Astrocyte of the cerebellum (primary cell): Measurements from ENCODE around the gene ARHGEF1.

ENCODE experiments used
- DNase-seq: peaks from one replicate; pipeline ENCODE4 v3.0.0-alpha.2; 2011; ENCODE audit warnings: low read depth
- H3K4me3 ChIP-seq: 2 replicates; pipeline ENCODE4 v1.5.1; 2011; ENCODE audit warnings: mild to moderate bottlenecking, low read depth, low read length, moderate library complexity
- CTCF ChIP-seq: IDR thresholded peaks from 2 replicates; pipeline ENCODE4 v1.5.1; 2012; ENCODE audit warnings: low read length, low read depth, moderate library complexity, mild to moderate bottlenecking; ENCODE audit errors: missing control alignments
- in situ Hi-C: cut with HindIII; loops from 2 replicates; pipeline ENCODE4 v1.10.0; 2017; ENCODE audit warnings: low sequenced_read_pairs

The ARHGEF1 gene, protein sequence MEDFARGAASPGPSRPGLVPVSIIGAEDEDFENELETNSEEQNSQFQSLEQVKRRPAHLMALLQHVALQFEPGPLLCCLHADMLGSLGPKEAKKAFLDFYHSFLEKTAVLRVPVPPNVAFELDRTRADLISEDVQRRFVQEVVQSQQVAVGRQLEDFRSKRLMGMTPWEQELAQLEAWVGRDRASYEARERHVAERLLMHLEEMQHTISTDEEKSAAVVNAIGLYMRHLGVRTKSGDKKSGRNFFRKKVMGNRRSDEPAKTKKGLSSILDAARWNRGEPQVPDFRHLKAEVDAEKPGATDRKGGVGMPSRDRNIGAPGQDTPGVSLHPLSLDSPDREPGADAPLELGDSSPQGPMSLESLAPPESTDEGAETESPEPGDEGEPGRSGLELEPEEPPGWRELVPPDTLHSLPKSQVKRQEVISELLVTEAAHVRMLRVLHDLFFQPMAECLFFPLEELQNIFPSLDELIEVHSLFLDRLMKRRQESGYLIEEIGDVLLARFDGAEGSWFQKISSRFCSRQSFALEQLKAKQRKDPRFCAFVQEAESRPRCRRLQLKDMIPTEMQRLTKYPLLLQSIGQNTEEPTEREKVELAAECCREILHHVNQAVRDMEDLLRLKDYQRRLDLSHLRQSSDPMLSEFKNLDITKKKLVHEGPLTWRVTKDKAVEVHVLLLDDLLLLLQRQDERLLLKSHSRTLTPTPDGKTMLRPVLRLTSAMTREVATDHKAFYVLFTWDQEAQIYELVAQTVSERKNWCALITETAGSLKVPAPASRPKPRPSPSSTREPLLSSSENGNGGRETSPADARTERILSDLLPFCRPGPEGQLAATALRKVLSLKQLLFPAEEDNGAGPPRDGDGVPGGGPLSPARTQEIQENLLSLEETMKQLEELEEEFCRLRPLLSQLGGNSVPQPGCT

GRCh38 chr19:41882568-41883462 lies at the start of gene ARHGEF1:
ARHGEF1 (plus strand) TSS chr19:41883184; CDS start chr19:41888083, 4,899 bp downstream.
- TF ChIP-seq CTCF, result no peak
- DNase-seq, result no peak
- in situ Hi-C loops, result no loop called here

GRCh38 chr19:41837981-41838708 lies 44.8 kb upstream of the ARHGEF1 start:
- TF ChIP-seq CTCF, result no peak
- in situ Hi-C loops, result no loop called here
- H3K4me3 ChIP-seq, result no peak overlapping the region
- DNase-seq, result no peak

More at GRCh38 chr19:41882568-41883462, at the start of gene ARHGEF1:
- peak within 1 kb of the TSS; percentile 61 for H3K4me3 ChIP-seq

- no peak for DNase-seq
- H3K4me3 ChIP-seq, result no peak overlapping the region
- no peak for TF ChIP-seq CTCF
- in situ Hi-C loops, result no loop called here
Measured at GRCh38 chr19:41839211-41839610, 43.8 kb upstream of the ARHGEF1 start.

GRCh38 chr19:41843371-41843770 lies 39.6 kb upstream of the ARHGEF1 start:
- in situ Hi-C loops, result no loop called here
- DNase-seq, result no peak
- TF ChIP-seq CTCF, result no peak
- no peak overlapping the region for H3K4me3 ChIP-seq

DNA sequence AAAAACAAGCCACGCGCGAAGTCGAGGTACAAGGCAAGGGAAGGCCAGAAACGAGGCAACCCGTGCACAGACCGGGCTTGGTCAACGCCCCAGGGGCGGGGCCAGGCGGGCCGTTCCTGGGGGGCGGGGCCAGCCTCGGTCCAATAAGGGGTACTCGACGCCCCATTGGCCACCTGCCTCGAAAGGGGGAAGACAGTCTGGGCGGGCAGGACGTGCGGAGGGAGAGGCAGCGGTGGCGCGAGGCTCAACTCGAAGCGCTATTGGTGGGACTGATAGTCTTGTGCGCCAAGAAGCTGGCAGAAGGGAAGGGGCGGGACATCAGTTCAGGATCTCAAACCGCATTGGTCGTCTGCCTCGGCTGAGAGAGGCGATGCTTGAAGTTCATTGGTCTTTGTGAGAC lies 38.4 kb upstream of the ARHGEF1 start, which contains the start of gene LYPD4:
Gene LYPD4, minus strand, starts transcription at position 83 of the 400 bp plus-strand sequence. CDS start 5,398 bp downstream, outside the sequence.
- no peak within 1 kb of the TSS for H3K4me3 ChIP-seq
- DNase-seq, result no peak
- no peak for TF ChIP-seq CTCF
- in situ Hi-C loops, result no loop called here

- in situ Hi-C loops, result no loop called here
- no peak for DNase-seq
- TF ChIP-seq CTCF, result no peak
- no peak within 1 kb of the TSS for H3K4me3 ChIP-seq
Measured at GRCh38 chr19:41845001-41845050, 38.2 kb upstream of the ARHGEF1 start, which contains the start of gene DMRTC2. DMRTC2 (plus strand) TSS chr19:41845042; CDS start chr19:41847429, 2,387 bp downstream.
